Thyroid gland (tissue), 4 donors: ENCODE results near the gene C10orf95. TPM values are rescaled to one million over a fixed set of nuclear protein-coding genes. Genes with fewer than 3 reads are reported as not detected.

Experiments used
- DNase-seq, 2 donors: peaks; one replicate each; pipeline ENCODE4 v3.0.0-alpha.2; 2019
- H3K27ac ChIP-seq, 3 donors: fragments of 200-600 bp; sonication (generic); 1 replicate in 2 of 3; 2 replicates in 1 of 3; pipeline ENCODE4 v1.5.1; 2016 to 2019; ENCODE audit warnings: mild to moderate bottlenecking in 1 of 3, moderate library complexity in 1 of 3
- H3K27me3 ChIP-seq: fragments of 200-600 bp; sonication (generic); one replicate; pipeline ENCODE4 v1.5.1; 2019
- H3K36me3 ChIP-seq, 2 donors: fragments of 200-600 bp; sonication (generic); one replicate each; pipeline ENCODE4 v1.5.1; 2016 to 2019
- H3K4me1 ChIP-seq, 2 donors: fragments of 200-600 bp; sonication (generic); one replicate each; pipeline ENCODE4 v1.5.1; 2017 to 2019
- H3K4me3 ChIP-seq, 3 donors: fragments of 200-600 bp; sonication (generic); replicated peaks in 1 of 3; 1 replicate in 2 of 3; 2 replicates in 1 of 3; pipeline ENCODE4 v1.5.1; 2016; ENCODE audit warnings: mild to moderate bottlenecking in 1 of 3
- H3K9me3 ChIP-seq: fragments of 200-600 bp; sonication (generic); one replicate; pipeline ENCODE4 v1.5.1; 2017
- POLR2A ChIP-seq, 2 donors: fragments of 450-650 bp; IDR thresholded peaks; one replicate each; pipeline ENCODE4 v1.6.1; 2017; ENCODE audit warnings: antibody characterized with exemption in 2 of 2, mild to moderate bottlenecking in 2 of 2, moderate library complexity in 1 of 2
- WGBS, 2 donors: methylation state at CpG; one replicate each; pipeline ENCODE4 v1.1.5; 2017; 5-methylcytosine and 5-hydroxymethylcytosine counted together
- intact Hi-C: fragments of 100-400 bp; cut with DNase I; formaldehyde crosslinking; loops from one replicate; pipeline ENCODE4 v1.15.1; 2023
- total RNA-seq, 4 donors: library from RNA; depleted of rRNA; stranded (reverse); fragments of >200 nt; gene quantifications; one replicate each; pipeline ENCODE4 v1.2.3, GENCODE V29; 2016
- TF ChIP-seq, protein P1 (sequence below), 6 experiments: fragments of 200-600 bp in 3 of 6; fragments of 450-650 bp in 3 of 6; sonication (generic) in 3 of 6; IDR thresholded peaks; one replicate each; pipeline ENCODE4 v1.5.1; 2016 to 2019; ENCODE audit warnings: antibody characterized with exemption in 6 of 6, mild to moderate bottlenecking in 2 of 6, inconsistent platforms in 1 of 6, moderate library complexity in 1 of 6

The C10orf95 gene
- total RNA-seq, 4 donors from 2014 or later = 1.1 to 2.9 (median 1.8) TPM

DNA sequence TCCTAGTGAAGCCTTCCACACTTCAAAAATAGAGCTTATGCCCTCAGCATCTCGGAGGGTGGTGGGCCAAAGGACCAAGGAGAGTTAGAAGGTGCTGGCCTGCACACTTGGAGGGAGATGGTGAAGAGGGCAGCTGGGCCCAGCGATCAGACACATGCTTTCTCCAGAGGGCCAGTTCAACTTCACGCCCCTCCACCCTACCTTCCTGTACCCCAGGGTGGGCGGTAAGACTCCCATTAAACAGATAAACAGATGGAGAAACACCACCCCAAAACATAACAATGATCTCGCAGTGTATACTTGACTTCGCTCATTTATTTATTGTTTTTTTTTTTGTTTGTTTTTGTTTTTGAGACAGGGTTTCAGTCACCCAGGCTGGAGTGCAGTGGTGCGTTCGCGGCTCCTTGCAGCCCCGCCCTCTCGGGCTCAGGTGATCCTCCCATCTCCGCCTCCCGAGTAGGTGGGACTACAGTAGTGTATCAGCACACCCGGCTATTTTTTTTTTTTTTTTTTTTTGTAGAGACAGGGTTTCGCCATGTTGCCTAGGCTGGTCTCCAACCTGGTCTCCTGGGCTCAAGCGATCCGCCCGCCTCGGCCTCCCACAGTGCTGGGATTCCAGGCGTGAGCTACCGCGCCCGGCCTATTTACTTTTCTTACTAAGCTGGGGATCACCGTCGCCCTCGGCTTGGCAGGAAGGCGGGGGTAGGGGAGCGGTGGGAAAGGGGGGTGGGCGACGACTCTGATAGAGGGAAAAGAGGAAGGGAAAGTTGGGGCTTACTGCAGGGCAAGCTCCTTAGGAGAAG lies 1.8 kb downstream of the C10orf95 start:
- H3K36me3 ChIP-seq = no peaks in the 10 kb centered on the region
- H3K4me3 ChIP-seq = peak overlapping the region; percentile 63 to 93 (median 73)
- H3K27me3 ChIP-seq = no peaks in the 10 kb centered on the region
- peak; percentile 94 to 95 for DNase-seq
- peaks cover 28 to 30% of the 10 kb centered on the region in 2 donors for H3K4me1 ChIP-seq
- WGBS, 2 donors = 9% methylated on average over 30 of the region's 30 CpGs
- H3K9me3 ChIP-seq = no peaks in the 10 kb centered on the region
- peak overlapping the region; percentile 81 to 89 (median 84) for H3K27ac ChIP-seq
- intact Hi-C loops = no loop called here
- TF ChIP-seq, protein P1, sequence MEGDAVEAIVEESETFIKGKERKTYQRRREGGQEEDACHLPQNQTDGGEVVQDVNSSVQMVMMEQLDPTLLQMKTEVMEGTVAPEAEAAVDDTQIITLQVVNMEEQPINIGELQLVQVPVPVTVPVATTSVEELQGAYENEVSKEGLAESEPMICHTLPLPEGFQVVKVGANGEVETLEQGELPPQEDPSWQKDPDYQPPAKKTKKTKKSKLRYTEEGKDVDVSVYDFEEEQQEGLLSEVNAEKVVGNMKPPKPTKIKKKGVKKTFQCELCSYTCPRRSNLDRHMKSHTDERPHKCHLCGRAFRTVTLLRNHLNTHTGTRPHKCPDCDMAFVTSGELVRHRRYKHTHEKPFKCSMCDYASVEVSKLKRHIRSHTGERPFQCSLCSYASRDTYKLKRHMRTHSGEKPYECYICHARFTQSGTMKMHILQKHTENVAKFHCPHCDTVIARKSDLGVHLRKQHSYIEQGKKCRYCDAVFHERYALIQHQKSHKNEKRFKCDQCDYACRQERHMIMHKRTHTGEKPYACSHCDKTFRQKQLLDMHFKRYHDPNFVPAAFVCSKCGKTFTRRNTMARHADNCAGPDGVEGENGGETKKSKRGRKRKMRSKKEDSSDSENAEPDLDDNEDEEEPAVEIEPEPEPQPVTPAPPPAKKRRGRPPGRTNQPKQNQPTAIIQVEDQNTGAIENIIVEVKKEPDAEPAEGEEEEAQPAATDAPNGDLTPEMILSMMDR (IDR thresholded peaks at IDR 0.05) = no peak
- TF ChIP-seq POLR2A (IDR thresholded peaks at IDR 0.05) = no peak

DNA sequence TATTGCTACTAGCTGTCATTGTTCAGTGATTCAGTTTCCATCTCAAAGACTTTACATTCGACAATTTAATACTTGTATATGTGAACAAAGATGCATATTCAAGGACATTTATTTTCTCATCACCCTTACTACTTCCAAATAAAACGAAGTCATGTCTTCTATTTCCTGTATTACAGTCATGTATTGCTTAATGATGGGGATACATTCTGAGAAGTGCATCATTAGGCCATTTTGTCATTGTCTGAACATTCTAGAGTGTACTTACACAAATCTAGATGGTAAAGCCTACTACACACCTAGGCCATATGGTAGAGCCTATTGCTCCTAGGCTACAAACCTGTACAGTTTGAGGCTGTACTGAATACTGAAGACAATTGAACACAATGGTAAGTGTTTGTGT lies 6.5 kb downstream of the C10orf95 start:
- TF ChIP-seq, protein P1 (IDR thresholded peaks at IDR 0.05) = no peak
- TF ChIP-seq POLR2A (IDR thresholded peaks at IDR 0.05) = no peak
- no peaks in the 10 kb centered on the region for H3K36me3 ChIP-seq
- no peaks in the 10 kb centered on the region for H3K9me3 ChIP-seq
- H3K27ac ChIP-seq = no peak overlapping the region
- peaks cover 0 to 4% of the 10 kb centered on the region in 2 donors for H3K4me1 ChIP-seq
- H3K4me3 ChIP-seq = no peak overlapping the region
- no peak for DNase-seq
- intact Hi-C loops = no loop called here
- 79 to 83% methylated on average over 2 of the region's 2 CpGs for WGBS, 2 donors
- no peaks in the 10 kb centered on the region for H3K27me3 ChIP-seq

GRCh38 chr10:102438374-102438773 lies 13.0 kb downstream of the C10orf95 start:
- TF ChIP-seq, protein P1 (IDR thresholded peaks at IDR 0.05) = no peak
- no peak for TF ChIP-seq POLR2A (IDR thresholded peaks at IDR 0.05)
- intact Hi-C loops = no loop called here
- no peak overlapping the region for H3K27ac ChIP-seq
- no peak for DNase-seq
- H3K36me3 ChIP-seq = no peaks in the 10 kb centered on the region
- 91 to 95% methylated on average over 1 of the region's 1 CpG for WGBS, 2 donors
- H3K4me3 ChIP-seq = no peak overlapping the region
- no peaks in the 10 kb centered on the region for H3K27me3 ChIP-seq
- H3K4me1 ChIP-seq = peaks cover 0 to 3% of the 10 kb centered on the region in 2 donors
- H3K9me3 ChIP-seq = no peaks in the 10 kb centered on the region

DNA sequence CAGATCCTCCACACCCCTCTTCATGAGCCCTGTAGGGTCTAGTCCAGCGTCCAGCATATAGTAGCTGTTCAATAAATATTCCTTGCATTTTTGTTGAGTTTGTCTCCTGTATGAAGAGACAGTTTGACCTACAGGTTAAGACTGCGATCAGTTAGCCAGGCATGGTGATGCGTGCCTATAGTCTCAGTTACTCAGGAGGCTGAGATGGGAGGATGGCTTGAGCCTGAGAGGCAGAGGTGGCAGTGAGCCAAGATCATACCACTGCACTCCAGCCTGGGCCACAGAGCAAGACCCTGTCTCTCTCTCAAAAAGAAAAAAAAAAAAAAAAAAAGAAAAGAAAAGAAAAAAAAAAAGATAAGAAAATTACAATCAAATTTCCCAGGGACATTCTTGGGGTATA lies 13.8 kb downstream of the C10orf95 start:
- no peak for DNase-seq
- Histone ChIP-seq H3K27me3 (no peaks in the 10 kb centered on the region), H3K4me3 (no peak overlapping the region), H3K36me3 (no peaks in the 10 kb centered on the region), H3K9me3 (no peaks in the 10 kb centered on the region), H3K4me1 (peaks cover 0 to 7% of the 10 kb centered on the region in 2 donors), H3K27ac (no peak overlapping the region)
- TF ChIP-seq POLR2A (IDR thresholded peaks at IDR 0.05) = no peak
- TF ChIP-seq, protein P1 (IDR thresholded peaks at IDR 0.05) = no peak
- WGBS, 2 donors = 91 to 92% methylated on average over 3 of the region's 3 CpGs
- intact Hi-C loops = no loop called here

GRCh38 chr10:102436312-102436711 lies 15.0 kb downstream of the C10orf95 start:
- DNase-seq = no peak
- H3K36me3 ChIP-seq = no peaks in the 10 kb centered on the region
- H3K27me3 ChIP-seq = no peaks in the 10 kb centered on the region
- no peak overlapping the region for H3K27ac ChIP-seq
- H3K4me1 ChIP-seq = peaks cover 7 to 14% of the 10 kb centered on the region in 2 donors
- 80 to 93% methylated on average over 2 to 6 of the region's 6 CpGs for WGBS, 2 donors
- H3K4me3 ChIP-seq = no peak overlapping the region
- H3K9me3 ChIP-seq = no peaks in the 10 kb centered on the region
- TF ChIP-seq POLR2A (IDR thresholded peaks at IDR 0.05) = no peak
- TF ChIP-seq, protein P1 (IDR thresholded peaks at IDR 0.05) = no peak
- intact Hi-C loops = no loop called here
